MM.1S (cell line): ENCODE data around the gene TRABD2B.

Source experiments
- DNase-seq: peaks from one replicate; pipeline ENCODE4 v3.0.0-alpha.2; 2015
- H2AFZ ChIP-seq: fragments of 300-600 bp; sonication (generic); 2 replicates; pipeline ENCODE4 v1.6.0; 2016; ENCODE audit warnings: antibody characterized with exemption, low read length
- H3F3A ChIP-seq: fragments of 300-600 bp; sonication (generic); 2 replicates; pipeline ENCODE4 v1.6.1; 2016; ENCODE audit warnings: mild to moderate bottlenecking, antibody characterized with exemption, low read length, moderate library complexity, mixed read lengths; ENCODE audit not compliant: insufficient read depth
- H3K27ac ChIP-seq: fragments of 300-600 bp; sonication (generic); 2 replicates; pipeline ENCODE4 v1.5.1; 2016; ENCODE audit warnings: mild to moderate bottlenecking, low read length
- H3K27me3 ChIP-seq: fragments of 300-600 bp; sonication (generic); replicated peaks from 2 replicates; pipeline ENCODE4 v1.6.0; 2016; ENCODE audit warnings: low read length; ENCODE audit not compliant: insufficient read depth
- H3K36me3 ChIP-seq: fragments of 300-600 bp; sonication (generic); replicated peaks from 2 replicates; pipeline ENCODE4 v1.6.1; 2016; ENCODE audit warnings: mild to moderate bottlenecking, low read length, mixed read lengths; ENCODE audit not compliant: insufficient read depth
- H3K4me1 ChIP-seq: fragments of 300-600 bp; sonication (generic); 2 replicates; pipeline ENCODE4 v1.6.1; 2016; ENCODE audit warnings: low read length, mixed read lengths
- H3K4me2 ChIP-seq: fragments of 300-600 bp; sonication (generic); 2 replicates; pipeline ENCODE4 v1.6.0; 2016; ENCODE audit warnings: low read depth, low read length
- H3K4me3 ChIP-seq: fragments of 300-600 bp; sonication (generic); 2 replicates; pipeline ENCODE4 v1.5.1; 2016; ENCODE audit warnings: low read length, mixed read lengths
- H3K79me2 ChIP-seq: fragments of 300-600 bp; sonication (generic); 2 replicates; pipeline ENCODE4 v1.6.1; 2016; ENCODE audit warnings: mixed run types, low read length, mixed read lengths
- H3K9ac ChIP-seq: fragments of 300-600 bp; sonication (generic); 2 replicates; pipeline ENCODE4 v1.6.1; 2016; ENCODE audit warnings: low read length, mixed read lengths
- H3K9me2 ChIP-seq: fragments of 300-600 bp; sonication (generic); replicated peaks from 2 replicates; pipeline ENCODE4 v1.6.1; 2016; ENCODE audit warnings: mild to moderate bottlenecking, low read length, mixed read lengths; ENCODE audit not compliant: insufficient read depth
- H3K9me3 ChIP-seq: fragments of 300-600 bp; sonication (generic); replicated peaks from 2 replicates; pipeline ENCODE4 v1.6.1; 2016; ENCODE audit warnings: mild to moderate bottlenecking, low read length, mixed read lengths; ENCODE audit not compliant: insufficient read depth
- H4K20me1 ChIP-seq: fragments of 300-600 bp; sonication (generic); 2 replicates; pipeline ENCODE4 v1.6.1; 2016; ENCODE audit warnings: mild to moderate bottlenecking, low read length, moderate library complexity, mixed read lengths; ENCODE audit not compliant: insufficient read depth
- EZH2 ChIP-seq: fragments of 300-600 bp; sonication (generic); optimal IDR thresholded peaks from 2 replicates; pipeline ENCODE3; 2017; ENCODE audit warnings: low read depth, mild to moderate bottlenecking, antibody characterized with exemption, low read length, mixed read lengths
- EZH2phosphoT487 ChIP-seq: fragments of 300-600 bp; sonication (generic); IDR thresholded peaks from 2 replicates; pipeline ENCODE4 v1.6.1; 2018; ENCODE audit warnings: antibody characterized with exemption, low read length
- TF ChIP-seq, protein P1 (sequence below): fragments of 300-600 bp; sonication (generic); IDR thresholded peaks from 2 replicates; pipeline ENCODE4 v1.5.1; 2016; ENCODE audit warnings: antibody characterized with exemption, low read length, mixed read lengths

TRABD2B gene

DNA sequence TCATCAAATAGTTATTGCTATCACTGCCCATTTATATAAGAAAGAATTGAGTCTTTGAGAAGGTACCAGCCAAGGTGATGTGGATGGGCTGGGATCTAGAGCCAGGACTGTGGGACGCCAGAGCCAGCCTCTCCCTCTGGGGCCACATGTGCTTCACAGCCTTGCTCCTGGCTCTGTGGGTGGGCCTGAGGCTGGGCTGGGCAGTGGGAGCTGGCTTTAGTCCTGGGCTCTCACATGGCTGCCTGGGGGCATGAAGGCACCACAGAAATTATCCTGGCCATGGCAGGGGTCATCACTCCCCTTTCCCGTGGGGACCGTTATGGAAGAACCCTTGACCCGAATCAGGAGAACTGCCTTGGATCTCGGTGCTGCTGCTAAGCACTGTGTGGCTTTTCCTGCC is 203.1 kb downstream of the TRABD2B start:
- no peak for DNase-seq
- Histone ChIP-seq H3K4me3 (no peak overlapping the region), H3K9me2 (no peaks in the 10 kb centered on the region)

DNA sequence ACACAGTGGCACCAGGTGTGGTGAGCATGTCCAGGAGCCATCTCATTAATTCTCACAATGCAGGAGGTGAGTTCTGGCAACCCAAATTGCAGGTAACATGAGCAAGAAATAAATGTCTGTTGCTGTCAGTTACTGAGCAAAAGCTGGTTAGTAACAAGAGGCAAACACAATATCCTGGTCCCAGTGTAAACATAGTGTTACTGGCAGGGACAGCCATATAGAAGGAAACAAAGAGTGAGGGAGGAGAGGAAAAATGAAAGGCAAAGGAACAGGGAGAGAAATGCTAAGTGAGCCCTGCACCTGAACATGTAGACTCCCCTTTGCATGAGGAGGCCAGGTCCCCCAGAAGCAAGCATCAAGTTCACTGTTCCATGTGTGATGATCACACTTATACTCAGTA is 203.6 kb downstream of the TRABD2B start:
- TF ChIP-seq EZH2 (no peak), EZH2phosphoT487 (no peak)
- TF ChIP-seq, protein P1, sequence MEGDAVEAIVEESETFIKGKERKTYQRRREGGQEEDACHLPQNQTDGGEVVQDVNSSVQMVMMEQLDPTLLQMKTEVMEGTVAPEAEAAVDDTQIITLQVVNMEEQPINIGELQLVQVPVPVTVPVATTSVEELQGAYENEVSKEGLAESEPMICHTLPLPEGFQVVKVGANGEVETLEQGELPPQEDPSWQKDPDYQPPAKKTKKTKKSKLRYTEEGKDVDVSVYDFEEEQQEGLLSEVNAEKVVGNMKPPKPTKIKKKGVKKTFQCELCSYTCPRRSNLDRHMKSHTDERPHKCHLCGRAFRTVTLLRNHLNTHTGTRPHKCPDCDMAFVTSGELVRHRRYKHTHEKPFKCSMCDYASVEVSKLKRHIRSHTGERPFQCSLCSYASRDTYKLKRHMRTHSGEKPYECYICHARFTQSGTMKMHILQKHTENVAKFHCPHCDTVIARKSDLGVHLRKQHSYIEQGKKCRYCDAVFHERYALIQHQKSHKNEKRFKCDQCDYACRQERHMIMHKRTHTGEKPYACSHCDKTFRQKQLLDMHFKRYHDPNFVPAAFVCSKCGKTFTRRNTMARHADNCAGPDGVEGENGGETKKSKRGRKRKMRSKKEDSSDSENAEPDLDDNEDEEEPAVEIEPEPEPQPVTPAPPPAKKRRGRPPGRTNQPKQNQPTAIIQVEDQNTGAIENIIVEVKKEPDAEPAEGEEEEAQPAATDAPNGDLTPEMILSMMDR: no peak
- Histone ChIP-seq H3K9me2 (no peaks in the 10 kb centered on the region), H3K4me3 (no peak overlapping the region), H3F3A (no peaks in the 10 kb centered on the region), H3K36me3 (no peaks in the 10 kb centered on the region), H3K4me2 (no peak overlapping the region), H3K27ac (no peak overlapping the region), H3K27me3 (no peaks in the 10 kb centered on the region), H2AFZ (no peak overlapping the region), H3K9ac (no peak overlapping the region), H3K4me1 (no peaks in the 10 kb centered on the region), H3K79me2 (no peaks in the 10 kb centered on the region), H4K20me1 (no peaks in the 10 kb centered on the region), H3K9me3 (no peaks in the 10 kb centered on the region)
- DNase-seq: no peak

More for the DNA sequence above, 203.1 kb downstream of the TRABD2B start:
- no peak overlapping the region for H3K4me2 ChIP-seq
- TF ChIP-seq EZH2phosphoT487: no peak
- TF ChIP-seq EZH2: no peak
- TF ChIP-seq, protein P1: no peak
- H3K27me3 ChIP-seq: no peaks in the 10 kb centered on the region
- no peak overlapping the region for H3K27ac ChIP-seq
- no peaks in the 10 kb centered on the region for H4K20me1 ChIP-seq
- H3K9ac ChIP-seq: no peak overlapping the region
- H3K4me1 ChIP-seq: no peaks in the 10 kb centered on the region
- no peaks in the 10 kb centered on the region for H3K36me3 ChIP-seq
- no peaks in the 10 kb centered on the region for H3K9me3 ChIP-seq
- no peaks in the 10 kb centered on the region for H3K79me2 ChIP-seq
- no peaks in the 10 kb centered on the region for H3F3A ChIP-seq
- no peak overlapping the region for H2AFZ ChIP-seq

DNA sequence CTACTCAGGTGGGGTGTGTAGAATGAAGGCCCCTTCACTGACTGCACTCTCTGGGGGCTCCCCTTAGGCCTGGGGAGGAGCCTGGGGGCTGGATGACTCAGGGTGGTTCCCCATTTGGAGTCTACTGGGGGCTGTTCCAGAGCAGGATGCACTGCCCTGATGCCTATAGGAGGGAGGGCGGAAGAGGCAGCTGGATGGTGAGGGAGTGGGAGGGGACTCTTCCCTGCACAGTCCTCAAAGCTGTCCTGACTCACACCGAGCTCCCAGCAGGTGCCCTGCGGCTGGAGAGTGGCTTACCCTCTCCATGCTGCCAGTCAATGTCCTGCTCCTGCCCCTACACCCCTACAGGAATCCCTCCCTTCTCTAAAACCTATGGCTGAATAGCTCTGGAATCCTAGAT is 204.4 kb downstream of the TRABD2B start:
- Histone ChIP-seq H3K27me3 (no peaks in the 10 kb centered on the region), H2AFZ (no peak overlapping the region), H3K4me3 (no peak overlapping the region), H3K9ac (no peak overlapping the region), H3K36me3 (no peaks in the 10 kb centered on the region), H3K79me2 (no peaks in the 10 kb centered on the region), H3K4me2 (no peak overlapping the region), H3K4me1 (no peaks in the 10 kb centered on the region), H3F3A (no peaks in the 10 kb centered on the region), H3K9me3 (no peaks in the 10 kb centered on the region), H3K27ac (no peak overlapping the region), H3K9me2 (no peaks in the 10 kb centered on the region), H4K20me1 (no peaks in the 10 kb centered on the region)
- TF ChIP-seq, protein P1: no peak
- no peak for TF ChIP-seq EZH2
- TF ChIP-seq EZH2phosphoT487: no peak
- DNase-seq: no peak
